T-helper 1 cell (primary cell): ENCODE measurements around the gene ZNF613.
A peak's percentile ranks its signal among the peaks of the same experiment; 100 is the strongest.
"Not testable (repeated sequence)": the region's sequence is repeated elsewhere in the genome, so short reads cannot be mapped to it uniquely, and the experiment has no call there.

Experiments
- DNase-seq, 5 donors: peaks; one replicate each; pipeline ENCODE4 v3.0.0-alpha.2; 2012 to 2020
- total RNA-seq, 4 donors: gene quantifications; one replicate each; lab custom pipeline; 2026; lab: John Stamatoyannopoulos, UW

Gene ZNF613
- 1.2 to 4.2 (median 3.7) reads per million in 4 donors for total RNA-seq

DNA sequence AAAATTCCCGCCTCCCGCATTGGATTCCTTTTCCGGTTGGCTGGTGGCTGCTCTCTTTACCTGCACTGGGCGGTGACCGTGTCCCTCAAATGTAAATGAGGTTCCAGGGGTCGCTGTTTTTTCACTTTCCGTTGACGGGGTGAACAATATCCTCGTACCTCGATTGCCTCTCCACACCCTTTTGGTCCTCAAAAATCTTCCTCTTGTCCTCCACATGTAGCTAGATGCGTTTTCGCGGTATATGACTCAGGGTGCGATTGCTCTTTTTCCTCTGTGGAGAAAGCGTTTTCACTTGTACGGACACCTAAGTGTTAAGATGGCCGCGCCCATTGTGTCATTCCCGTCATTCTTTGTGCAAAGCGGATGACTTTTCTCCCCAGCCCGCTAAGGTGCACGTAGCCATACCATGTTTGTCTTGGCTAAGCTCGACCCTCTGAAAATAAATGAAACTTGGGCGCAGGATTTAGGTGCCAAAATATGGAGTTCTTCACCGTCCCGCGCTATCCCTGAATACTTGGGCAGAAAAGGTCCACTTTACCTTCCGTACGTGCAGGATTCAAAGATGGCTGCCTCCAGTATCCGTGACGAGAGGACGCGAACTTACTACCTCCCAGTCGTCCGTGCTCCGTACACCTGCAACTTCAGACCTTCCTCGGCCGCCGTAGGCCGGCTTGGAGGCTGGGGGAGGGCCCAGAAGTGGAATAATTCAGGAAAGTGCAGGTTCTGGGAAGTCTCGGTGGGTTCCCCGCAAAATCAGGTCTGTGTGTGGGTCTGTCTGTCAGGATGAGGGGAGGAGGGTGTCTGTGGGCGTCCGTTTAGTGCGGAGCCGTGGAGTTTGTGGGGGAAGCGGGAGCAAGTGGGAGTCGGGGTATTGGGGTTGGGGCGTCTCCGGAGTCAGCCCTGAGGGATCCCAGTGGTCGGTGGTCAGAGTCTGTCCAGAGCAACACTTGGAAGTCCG lies at the start of gene ZNF613:
ZNF613 (plus strand) TSS at position 689 of the 958 bp plus-strand sequence. CDS start 8,749 bp downstream, outside the sequence.
- DNase-seq: peak; percentile 51 to 91 (median 66)

GRCh38 chr19:51882518-51882917 lies 44.8 kb upstream of the ZNF613 start:
- DNase-seq: no peak

DNA sequence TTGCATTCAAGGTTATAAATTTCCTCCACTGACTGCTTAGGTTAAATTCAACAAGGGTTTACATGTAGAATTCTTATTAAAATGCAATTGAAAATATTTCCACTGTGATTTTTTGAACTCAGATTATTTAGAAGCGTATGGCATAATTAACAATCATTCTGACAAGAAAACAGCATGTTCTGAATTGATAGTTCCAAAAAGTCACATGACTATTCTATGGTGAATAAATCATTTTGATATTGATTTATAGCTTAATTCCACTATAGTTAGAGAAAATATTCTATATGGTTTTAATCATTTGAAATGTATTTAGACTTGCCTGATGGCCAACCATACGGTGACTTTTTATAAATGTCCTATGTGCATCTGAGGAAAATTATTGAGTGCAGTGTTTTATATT lies 42.6 kb upstream of the ZNF613 start:
- no peak for DNase-seq

DNA sequence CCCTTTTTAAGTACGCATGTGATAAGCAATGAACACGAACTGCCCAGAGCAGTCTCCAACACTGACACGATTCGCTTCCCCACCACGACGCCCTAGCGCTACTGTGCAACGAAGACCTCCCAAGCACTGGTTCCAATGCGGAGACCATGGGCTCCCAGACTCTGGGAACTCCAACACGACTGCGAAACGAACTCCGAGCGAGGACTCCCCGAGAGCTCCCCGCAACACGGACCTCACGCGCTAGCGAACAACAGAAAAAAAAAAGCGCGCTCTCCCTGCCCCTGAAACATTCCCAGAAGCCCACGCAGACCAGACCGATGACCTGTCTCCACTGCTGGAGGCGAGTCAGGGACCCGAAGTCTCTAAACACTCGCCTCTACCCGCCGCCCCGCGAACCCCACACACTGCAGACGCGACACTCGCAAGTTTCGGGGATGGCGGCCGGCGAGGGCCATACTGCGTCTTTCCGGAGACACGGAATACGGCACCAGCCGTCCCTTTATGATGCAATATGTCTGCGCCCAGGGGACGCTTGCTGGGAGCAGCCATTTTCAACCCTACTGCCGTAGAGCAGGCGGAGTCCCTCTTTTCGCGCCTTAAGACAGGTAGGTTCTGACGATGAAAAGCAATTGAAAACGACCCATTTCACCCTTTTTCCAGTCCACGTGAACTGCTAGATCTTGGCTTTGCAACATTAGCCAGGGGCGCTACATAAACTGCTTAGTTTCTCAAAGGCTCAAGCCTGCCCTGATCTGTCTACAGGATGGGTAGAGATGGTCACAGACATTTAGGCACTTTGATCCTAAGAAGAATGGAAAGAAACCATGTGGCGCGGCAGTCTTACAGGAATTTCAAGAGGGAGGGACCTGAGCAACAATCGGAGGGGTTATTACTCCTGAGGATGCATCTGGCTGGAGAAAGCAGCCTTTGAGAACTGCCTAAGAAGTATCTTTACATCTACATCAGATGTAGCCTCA lies 39.5 kb upstream of the ZNF613 start, which contains the start of gene ZNF577:
ZNF577 (minus strand) TSS at position 430 of the 977 bp plus-strand sequence. CDS start 7,569 bp downstream, outside the sequence.
- peak; percentile 29 to 71 (median 60) for DNase-seq

- no peak for DNase-seq
Observed at GRCh38 chr19:51889934-51890333, 37.3 kb upstream of the ZNF613 start.

DNA sequence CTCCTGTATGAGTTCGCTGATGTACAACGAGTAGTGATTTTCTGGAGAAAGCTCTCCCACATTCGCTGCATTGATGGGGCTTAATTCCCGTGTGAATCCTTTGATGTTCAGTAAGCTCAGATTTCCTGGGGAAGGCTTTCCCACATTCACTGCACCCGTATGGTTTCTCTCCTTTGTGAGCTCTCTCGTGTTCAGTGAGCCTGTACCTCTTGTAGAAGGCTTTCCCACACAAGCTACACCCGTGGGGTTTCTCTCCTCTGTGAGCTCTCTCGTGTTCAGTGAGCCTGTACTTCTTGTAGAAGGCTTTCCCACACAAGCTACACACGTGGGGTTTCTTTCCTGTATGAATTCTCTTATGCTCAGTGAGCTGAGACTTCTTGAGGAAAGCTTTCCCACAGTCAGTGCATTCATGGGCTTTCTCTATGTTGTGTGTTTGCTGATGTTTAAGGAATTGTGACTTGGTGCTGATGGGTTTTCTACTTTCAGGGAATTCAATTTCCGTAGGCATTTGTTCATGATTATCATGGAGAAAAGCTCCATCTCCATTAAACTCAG lies 36.0 kb upstream of the ZNF613 start:
- DNase-seq: peak in 1 of 5 donors; percentile 4

DNA sequence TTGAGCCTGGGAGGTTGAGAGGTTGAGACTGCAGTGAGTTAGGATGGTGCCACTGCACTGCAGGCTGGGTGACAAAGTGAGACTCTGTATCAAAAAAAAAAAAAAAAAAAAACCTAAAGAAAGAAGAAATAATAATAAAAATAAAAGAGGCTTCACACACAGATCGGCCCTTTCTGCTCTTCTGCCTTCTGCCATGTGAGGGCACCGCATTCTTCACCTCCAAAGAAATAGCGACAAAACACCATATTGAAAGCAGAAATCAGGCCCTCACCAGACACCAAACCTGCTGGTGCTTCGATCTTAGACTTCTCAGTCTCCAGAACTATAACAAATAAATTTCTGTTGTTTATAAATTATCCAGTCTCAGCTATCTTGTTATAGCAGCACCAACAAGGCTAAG lies 25.4 kb upstream of the ZNF613 start:
- DNase-seq: no peak

DNA sequence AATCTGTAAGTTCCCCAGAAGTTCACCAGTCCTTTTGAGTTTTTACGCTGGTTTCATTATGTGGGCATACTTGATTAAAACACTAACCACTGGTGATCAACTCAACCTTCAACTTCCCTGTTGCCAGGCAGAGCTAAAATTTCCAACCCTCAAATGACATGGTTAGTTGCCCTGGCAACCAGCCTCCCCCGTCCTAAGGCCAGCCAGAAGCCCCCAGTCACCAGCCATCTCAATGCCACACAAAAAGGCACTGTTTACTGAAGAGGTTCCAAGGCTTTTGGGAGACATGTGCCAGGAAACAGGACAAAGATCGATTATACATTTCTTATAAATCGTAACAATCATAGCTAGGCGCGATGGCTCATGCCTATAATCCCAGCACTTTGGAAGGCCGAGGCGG lies 24.1 kb upstream of the ZNF613 start:
- no peak for DNase-seq

- peak; percentile 48 to 85 (median 65) for DNase-seq
Observed at GRCh38 chr19:51904331-51905165, 22.7 kb upstream of the ZNF613 start, which contains the start of gene ZNF649. Gene ZNF649, minus strand, starts transcription at chr19:51905017. Its CDS starts 4,910 bp downstream, at chr19:51900107.

GRCh38 chr19:51905206-51905605 lies 22.1 kb upstream of the ZNF613 start:
- DNase-seq: no peak

GRCh38 chr19:51905639-51906038 lies 21.6 kb upstream of the ZNF613 start:
- DNase-seq: not testable (repeated sequence)

GRCh38 chr19:51906108-51906507 lies 21.2 kb upstream of the ZNF613 start:
- not testable (repeated sequence) for DNase-seq

GRCh38 chr19:51907981-51908380 lies 19.3 kb upstream of the ZNF613 start:
- DNase-seq: not testable (repeated sequence)

DNA sequence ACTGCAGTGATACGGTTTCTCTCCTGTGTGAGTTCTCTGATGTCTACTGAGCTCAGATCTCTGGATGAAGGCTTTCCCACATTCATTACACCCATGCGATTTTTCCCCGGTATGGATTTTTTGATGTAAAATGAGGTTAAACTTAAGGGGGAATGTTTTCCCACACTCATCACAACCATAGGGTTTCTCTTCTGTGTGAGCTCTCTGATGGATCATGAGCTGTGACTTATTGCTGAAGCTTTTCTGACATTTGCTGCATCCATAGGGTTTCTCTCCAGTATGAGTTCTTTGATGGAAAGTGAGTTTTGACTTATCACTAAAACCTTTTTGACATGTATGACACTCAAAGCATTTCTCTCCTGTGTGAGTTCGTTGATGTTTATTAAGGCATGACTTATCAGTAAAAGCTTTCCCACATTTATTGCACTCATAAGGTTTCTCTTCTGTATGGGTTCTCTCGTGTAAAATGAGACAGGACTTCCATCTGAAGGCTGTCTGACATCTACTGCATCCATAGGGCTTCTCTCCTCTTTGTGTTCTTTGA lies 11.9 kb upstream of the ZNF613 start:
- no peak for DNase-seq

- DNase-seq: no peak
Observed at GRCh38 chr19:51916167-51916566, 11.1 kb upstream of the ZNF613 start.

GRCh38 chr19:51919606-51920005 lies 7.7 kb upstream of the ZNF613 start:
- DNase-seq: no peak

GRCh38 chr19:51921949-51922348 lies 5.3 kb upstream of the ZNF613 start:
- no peak for DNase-seq

DNA sequence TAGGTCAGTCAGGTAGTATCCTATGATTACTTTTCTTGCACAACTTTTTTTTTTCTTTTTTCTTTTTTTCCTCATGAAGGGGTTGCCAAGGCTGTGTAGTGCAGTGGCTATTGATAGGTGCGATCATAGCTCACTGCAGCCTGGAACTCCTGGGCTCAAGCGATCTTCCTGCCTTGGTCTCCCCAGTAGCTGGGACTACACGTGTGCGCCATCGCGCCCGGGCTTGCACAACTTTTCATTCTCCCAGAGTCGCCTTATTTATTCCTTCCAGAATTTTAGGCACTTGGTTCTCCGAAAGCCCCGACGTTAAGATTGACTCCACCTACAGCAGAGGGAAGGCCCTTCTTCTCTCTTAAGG lies 867 bp upstream of the ZNF613 start:
- DNase-seq: no peak

DNA sequence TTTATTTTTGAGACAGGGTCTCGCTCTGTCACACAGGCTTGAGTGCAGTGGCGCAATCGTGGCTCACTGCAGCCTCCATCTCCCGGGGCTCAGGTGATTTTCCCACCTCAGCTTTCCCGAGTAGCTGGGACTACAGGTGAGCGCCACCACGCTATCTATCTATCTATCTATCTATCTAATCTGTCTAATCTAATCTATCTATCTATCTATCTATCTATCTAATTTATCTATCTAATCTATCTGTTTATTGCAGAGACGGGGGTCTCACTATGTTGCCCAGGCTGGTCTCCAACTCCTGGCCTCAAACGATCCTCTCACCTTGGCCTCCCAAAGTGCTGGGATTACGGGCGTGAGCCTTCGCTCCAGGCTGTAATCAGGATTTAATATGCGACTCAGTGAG lies 587 bp downstream of the ZNF613 start:
- no peak for DNase-seq

- no peak for DNase-seq
Observed at GRCh38 chr19:51931921-51932320, 4.6 kb downstream of the ZNF613 start.

DNA sequence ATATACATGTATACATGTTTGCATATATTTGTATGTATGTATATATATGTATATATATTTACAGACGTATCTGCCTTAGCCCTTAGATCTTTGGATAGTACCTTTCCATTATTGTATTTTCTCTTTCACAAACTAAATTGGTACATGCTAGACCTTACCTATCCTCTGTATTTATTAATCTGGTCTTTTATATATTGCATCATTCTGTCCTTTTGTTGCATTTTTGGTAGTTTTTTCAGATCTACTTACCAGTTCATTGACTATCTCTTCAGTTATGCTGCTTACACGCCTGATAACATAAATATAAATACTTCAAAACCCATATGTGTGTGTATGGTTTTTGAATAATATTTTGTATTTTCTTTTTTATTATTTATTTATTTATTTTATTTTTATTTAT lies 11.7 kb downstream of the ZNF613 start:
- no peak for DNase-seq
